Activated B cell treated with CpG ODN at 0.5 μM for 24 hours (primary cell): ENCODE measurements around the gene HEMK1. TPM values are rescaled to one million over a fixed set of nuclear protein-coding genes. Genes with fewer than 3 reads are reported as not detected.

ENCODE experiments used
- ATAC-seq: fragments of 200-7000 bp; cut with Tn5 transposase; one replicate; pipeline ENCODE4 v1.10.0; 2021; ENCODE audit warnings: low read depth, mild to moderate bottlenecking, moderate library complexity
- CTCF ChIA-PET: fragments of 350-600 bp; sonication (Branson Sonifier 250); formaldehyde crosslinking; loops from one replicate; lab custom pipeline; 2021; ENCODE audit warnings: antibody characterized with exemption; lab: Charles Lee
- POLR2A ChIA-PET: fragments of 350-600 bp; sonication (Branson Sonifier 250); formaldehyde crosslinking; loops from one replicate; lab custom pipeline; 2021; ENCODE audit warnings: antibody characterized with exemption; lab: Charles Lee
- DNase-seq: peaks from one replicate; pipeline ENCODE4 v3.0.0; 2022
- H3K27ac Mint-ChIP-seq: one replicate; pipeline ENCODE4 v1.8.0; 2020; ENCODE audit warnings: mixed read lengths
- H3K27me3 Mint-ChIP-seq: one replicate; pipeline ENCODE4 v1.8.0; 2021; ENCODE audit warnings: mixed read lengths
- H3K36me3 Mint-ChIP-seq: one replicate; pipeline ENCODE4 v1.8.0; 2021; ENCODE audit warnings: low read depth, mixed read lengths
- H3K4me1 Mint-ChIP-seq: one replicate; pipeline ENCODE4 v1.8.0; 2021; ENCODE audit warnings: mixed read lengths
- H3K4me3 Mint-ChIP-seq: one replicate; pipeline ENCODE4 v1.8.0; 2020; ENCODE audit warnings: mild to moderate bottlenecking, mixed read lengths
- H3K9me3 Mint-ChIP-seq: one replicate; pipeline ENCODE4 v1.8.0; 2020; ENCODE audit warnings: mixed read lengths
- intact Hi-C: fragments of 100-400 bp; cut with micrococcal nuclease; formaldehyde crosslinking; loops from one replicate; pipeline ENCODE4 v1.15.1; 2024
- total RNA-seq: library from RNA; stranded (reverse); gene quantifications from 2 replicates; pipeline ENCODE4 v1.2.3, GENCODE V29; 2022
- TF ChIP-seq, protein P1 (sequence below): fragments of 200-600 bp; IDR thresholded peaks from one replicate; pipeline ENCODE4 v1.8.0; 2022; ENCODE audit warnings: antibody characterized with exemption, mild to moderate bottlenecking

The HEMK1 gene
- total RNA-seq, 1 donor from 2014 or later: 26.9 TPM

GRCh38 chr3:50550079-50550736, 19.1 kb upstream of the HEMK1 start:
- no peak overlapping the region for H3K4me3 Mint-ChIP-seq
- H3K27me3 Mint-ChIP-seq: no peaks in the 10 kb centered on the region
- intact Hi-C loops: loop anchor here (1.0 kb wide), 1 partner anchor 114 kb away; no protein-coding TSS in a partner anchor
- H3K36me3 Mint-ChIP-seq: no peaks in the 10 kb centered on the region
- peak; percentile 51 for DNase-seq
- H3K9me3 Mint-ChIP-seq: no peaks in the 10 kb centered on the region
- ATAC-seq: peak; percentile 70
- H3K4me1 Mint-ChIP-seq: no peaks in the 10 kb centered on the region
- ChIA-PET POLR2A (no interaction called here), CTCF (interaction anchor here (0.5 to 1.6 kb wide), 8 partner anchors 8 to 506 kb away, joined by 3 to 7 read pairs (median 3); no protein-coding TSS in a partner anchor)
- TF ChIP-seq, protein P1, sequence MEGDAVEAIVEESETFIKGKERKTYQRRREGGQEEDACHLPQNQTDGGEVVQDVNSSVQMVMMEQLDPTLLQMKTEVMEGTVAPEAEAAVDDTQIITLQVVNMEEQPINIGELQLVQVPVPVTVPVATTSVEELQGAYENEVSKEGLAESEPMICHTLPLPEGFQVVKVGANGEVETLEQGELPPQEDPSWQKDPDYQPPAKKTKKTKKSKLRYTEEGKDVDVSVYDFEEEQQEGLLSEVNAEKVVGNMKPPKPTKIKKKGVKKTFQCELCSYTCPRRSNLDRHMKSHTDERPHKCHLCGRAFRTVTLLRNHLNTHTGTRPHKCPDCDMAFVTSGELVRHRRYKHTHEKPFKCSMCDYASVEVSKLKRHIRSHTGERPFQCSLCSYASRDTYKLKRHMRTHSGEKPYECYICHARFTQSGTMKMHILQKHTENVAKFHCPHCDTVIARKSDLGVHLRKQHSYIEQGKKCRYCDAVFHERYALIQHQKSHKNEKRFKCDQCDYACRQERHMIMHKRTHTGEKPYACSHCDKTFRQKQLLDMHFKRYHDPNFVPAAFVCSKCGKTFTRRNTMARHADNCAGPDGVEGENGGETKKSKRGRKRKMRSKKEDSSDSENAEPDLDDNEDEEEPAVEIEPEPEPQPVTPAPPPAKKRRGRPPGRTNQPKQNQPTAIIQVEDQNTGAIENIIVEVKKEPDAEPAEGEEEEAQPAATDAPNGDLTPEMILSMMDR: no peak
- H3K27ac Mint-ChIP-seq: no peak overlapping the region

DNA sequence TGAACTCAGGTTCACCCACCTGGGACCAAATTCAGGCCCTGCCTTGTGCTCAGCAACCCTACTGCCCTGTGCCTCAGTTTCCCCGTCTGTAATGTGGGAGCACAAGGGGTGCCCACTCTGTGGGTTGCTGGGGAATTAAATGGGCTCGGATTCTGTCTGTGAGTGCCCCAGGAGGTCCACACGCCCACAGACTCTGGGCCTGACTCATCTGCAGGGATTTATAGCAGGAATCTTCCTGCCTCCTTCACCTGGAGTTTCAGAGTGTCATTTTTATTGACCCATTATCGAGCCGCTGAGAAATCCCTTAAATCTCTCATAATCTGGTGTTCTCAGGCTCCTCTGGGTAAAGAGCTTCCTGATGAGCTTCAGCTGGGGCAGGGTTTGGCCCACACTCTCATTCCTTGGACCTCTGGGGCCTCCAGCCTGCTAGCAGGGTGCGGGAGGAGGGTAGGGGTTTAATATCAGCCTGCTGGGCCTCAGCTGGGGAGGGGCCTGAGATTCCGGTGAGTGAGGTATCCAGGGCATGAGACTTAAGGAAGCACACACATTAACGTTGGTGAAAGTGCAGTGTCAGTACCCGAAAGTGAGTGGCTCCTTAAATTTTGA, 18.2 kb upstream of the HEMK1 start:
- intact Hi-C loops: no loop called here
- POLR2A ChIA-PET: no interaction called here
- no peak overlapping the region for H3K27ac Mint-ChIP-seq

DNA sequence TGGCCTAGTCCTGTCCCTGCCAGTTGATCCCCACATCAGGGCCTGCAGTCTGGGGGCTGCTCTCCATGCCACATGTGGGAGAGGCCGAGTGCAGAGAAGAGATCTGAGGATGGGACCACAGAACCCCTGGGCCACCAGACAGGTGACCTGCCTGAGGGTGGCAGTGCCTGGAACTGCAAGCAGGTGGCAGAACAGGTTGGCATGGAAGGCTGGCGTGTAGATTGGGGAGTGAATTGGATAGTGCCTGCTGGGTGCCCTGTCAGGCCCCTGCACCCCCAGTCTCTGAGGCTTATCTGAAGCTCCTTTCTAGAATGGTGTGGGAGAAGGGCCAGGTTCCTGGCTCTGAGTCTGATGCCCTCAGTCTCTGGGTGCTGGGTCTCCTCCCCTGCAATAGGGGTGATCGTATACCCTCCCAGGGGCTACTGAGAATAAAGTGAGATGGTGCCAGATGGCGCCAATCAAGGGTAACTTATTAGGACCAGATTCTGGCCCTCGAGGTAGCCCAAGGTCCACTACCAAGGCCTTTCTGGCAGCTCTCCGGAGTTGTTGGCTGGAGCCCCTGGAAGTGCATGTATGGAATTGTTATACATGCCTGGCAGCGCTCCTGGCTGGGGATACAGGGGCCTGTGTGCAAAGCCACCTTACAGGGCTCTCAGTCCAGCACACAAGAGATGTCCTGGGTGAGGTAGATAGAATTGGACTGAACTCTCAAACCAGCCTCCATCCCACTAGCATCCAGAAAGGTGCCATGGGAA, 17.5 kb upstream of the HEMK1 start:
- CTCF ChIA-PET: interaction anchor here (0.7 to 1.6 kb wide), 4 partner anchors 9 to 62 kb away, joined by 3 to 7 read pairs (median 3); partner anchors contain the start of gene C3orf18
- no peak overlapping the region for H3K4me3 Mint-ChIP-seq
- ATAC-seq (no peak), DNase-seq (no peak)
- H3K9me3 Mint-ChIP-seq: no peaks in the 10 kb centered on the region
- no peaks in the 10 kb centered on the region for H3K36me3 Mint-ChIP-seq
- TF ChIP-seq, protein P1: no peak
- H3K27me3 Mint-ChIP-seq: peaks cover 1% of the 10 kb centered on the region
- H3K27ac Mint-ChIP-seq: no peak overlapping the region
- intact Hi-C loops: no loop called here
- POLR2A ChIA-PET: no interaction called here
- H3K4me1 Mint-ChIP-seq: no peaks in the 10 kb centered on the region

More for the DNA sequence above, 18.2 kb upstream of the HEMK1 start:
- ATAC-seq: no peak
- DNase-seq: no peak
- Mint-ChIP-seq H3K4me1 (no peaks in the 10 kb centered on the region), H3K9me3 (no peaks in the 10 kb centered on the region), H3K27me3 (peaks cover 1% of the 10 kb centered on the region), H3K36me3 (no peaks in the 10 kb centered on the region), H3K4me3 (no peak overlapping the region)
- TF ChIP-seq, protein P1: no peak
- CTCF ChIA-PET: interaction anchor here (0.7 to 1.6 kb wide), 4 partner anchors 9 to 60 kb away, joined by 3 to 7 read pairs (median 3); no protein-coding TSS in a partner anchor

DNA sequence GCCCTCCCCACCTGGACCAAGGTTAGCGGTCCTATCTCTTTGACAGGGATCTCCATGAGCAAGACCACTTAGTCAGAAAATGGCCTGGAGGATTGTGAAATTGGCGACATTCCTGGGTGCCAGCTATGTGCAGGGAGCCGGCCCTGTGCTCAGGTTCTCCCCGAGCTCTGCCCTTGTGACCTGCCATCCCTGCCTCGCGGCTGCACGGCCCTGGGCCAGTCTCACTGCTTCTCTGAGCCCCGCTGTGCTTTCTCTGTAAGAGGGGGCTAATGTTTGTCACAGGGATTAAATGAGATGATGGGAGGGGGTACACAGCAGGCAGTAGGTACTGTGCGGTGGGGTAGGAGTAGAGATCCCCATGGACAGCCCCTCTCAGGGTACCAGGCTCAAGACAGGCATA, 16.7 kb upstream of the HEMK1 start:
- ChIA-PET CTCF (interaction anchor here (0.7 to 1.2 kb wide), 2 partner anchors 15 to 61 kb away, joined by 3 read pairs; partner anchors contain the start of gene C3orf18), POLR2A (no interaction called here)
- no peaks in the 10 kb centered on the region for H3K4me1 Mint-ChIP-seq
- no peak for ATAC-seq
- H3K9me3 Mint-ChIP-seq: no peaks in the 10 kb centered on the region
- no peak for DNase-seq
- H3K36me3 Mint-ChIP-seq: no peaks in the 10 kb centered on the region
- H3K27me3 Mint-ChIP-seq: peaks cover 1% of the 10 kb centered on the region
- H3K4me3 Mint-ChIP-seq: no peak overlapping the region
- H3K27ac Mint-ChIP-seq: no peak overlapping the region
- intact Hi-C loops: no loop called here
- TF ChIP-seq, protein P1: no peak

DNA sequence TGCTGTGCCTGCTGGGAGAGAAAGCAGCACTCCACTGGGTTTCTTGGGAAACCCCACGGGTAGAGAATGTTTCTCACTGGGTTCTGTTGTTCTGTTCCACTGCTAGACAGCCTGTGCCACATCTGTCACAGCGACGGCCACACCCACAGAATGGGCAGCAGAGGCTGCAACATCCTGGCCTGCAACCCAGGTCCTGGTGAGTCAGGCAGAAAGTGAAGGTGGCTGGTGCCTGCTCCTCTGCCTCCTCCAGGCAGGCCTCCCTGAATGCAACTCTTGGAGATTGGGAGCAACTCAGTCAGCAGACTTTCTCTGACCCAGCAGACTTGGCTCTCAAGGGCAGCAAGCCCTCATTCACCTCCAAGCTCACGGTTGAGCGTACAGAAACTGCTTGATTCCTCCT, 14.8 kb upstream of the HEMK1 start:
- CTCF ChIA-PET: interaction anchor here (1.8 kb wide), 1 partner anchor 13 kb away, joined by 4 read pairs; no protein-coding TSS in a partner anchor
- intact Hi-C loops: no loop called here
- Mint-ChIP-seq H3K9me3 (no peaks in the 10 kb centered on the region), H3K27me3 (peaks cover 1% of the 10 kb centered on the region), H3K36me3 (no peaks in the 10 kb centered on the region), H3K4me3 (no peak overlapping the region), H3K4me1 (no peaks in the 10 kb centered on the region), H3K27ac (no peak overlapping the region)
- TF ChIP-seq, protein P1: no peak
- ATAC-seq: no peak
- DNase-seq: no peak
- POLR2A ChIA-PET: no interaction called here
